GM12875 (cell line): Measurements from ENCODE around the gene CDC25B.
A peak's percentile ranks its signal among the peaks of the same experiment; 100 is the strongest.
"Not testable (repeated sequence)": the region's sequence is repeated elsewhere in the genome, so short reads cannot be mapped to it uniquely, and the experiment has no call there.

Experiments used
- H3K4me3 ChIP-seq: one replicate; pipeline ENCODE4 v1.5.1; 2011; ENCODE audit warnings: low read depth, low read length, control low read depth
- TF ChIP-seq, protein P1 (sequence below): IDR thresholded peaks from 2 replicates; pipeline ENCODE4 v1.5.1; 2011; ENCODE audit warnings: low read depth, mild to moderate bottlenecking, control low read depth, inconsistent platforms, low read length, moderate library complexity, borderline replicate concordance; ENCODE audit not compliant: insufficient read depth

CDC25B gene

DNA sequence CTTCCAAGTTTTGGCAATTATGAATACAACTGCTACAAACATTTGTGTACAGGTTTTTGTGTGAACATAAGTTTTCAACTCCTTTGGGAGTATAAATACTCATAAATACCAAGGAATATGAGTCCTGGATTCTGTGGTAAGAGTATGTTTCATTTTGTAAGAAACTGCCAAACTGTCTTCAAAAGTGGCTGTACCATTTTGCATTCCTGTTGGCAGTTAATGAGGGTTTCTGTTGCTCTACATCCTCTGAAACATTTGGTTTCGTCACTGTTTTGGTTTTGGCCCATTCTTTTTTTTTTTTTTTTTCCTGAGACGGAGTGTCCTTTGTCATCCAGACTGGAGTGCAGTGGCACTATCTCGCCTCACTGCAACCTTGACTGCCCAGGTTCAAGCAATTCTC lies 32.7 kb downstream of the CDC25B start:
- TF ChIP-seq, protein P1, sequence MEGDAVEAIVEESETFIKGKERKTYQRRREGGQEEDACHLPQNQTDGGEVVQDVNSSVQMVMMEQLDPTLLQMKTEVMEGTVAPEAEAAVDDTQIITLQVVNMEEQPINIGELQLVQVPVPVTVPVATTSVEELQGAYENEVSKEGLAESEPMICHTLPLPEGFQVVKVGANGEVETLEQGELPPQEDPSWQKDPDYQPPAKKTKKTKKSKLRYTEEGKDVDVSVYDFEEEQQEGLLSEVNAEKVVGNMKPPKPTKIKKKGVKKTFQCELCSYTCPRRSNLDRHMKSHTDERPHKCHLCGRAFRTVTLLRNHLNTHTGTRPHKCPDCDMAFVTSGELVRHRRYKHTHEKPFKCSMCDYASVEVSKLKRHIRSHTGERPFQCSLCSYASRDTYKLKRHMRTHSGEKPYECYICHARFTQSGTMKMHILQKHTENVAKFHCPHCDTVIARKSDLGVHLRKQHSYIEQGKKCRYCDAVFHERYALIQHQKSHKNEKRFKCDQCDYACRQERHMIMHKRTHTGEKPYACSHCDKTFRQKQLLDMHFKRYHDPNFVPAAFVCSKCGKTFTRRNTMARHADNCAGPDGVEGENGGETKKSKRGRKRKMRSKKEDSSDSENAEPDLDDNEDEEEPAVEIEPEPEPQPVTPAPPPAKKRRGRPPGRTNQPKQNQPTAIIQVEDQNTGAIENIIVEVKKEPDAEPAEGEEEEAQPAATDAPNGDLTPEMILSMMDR, result no peak
- no peak overlapping the region for H3K4me3 ChIP-seq

DNA sequence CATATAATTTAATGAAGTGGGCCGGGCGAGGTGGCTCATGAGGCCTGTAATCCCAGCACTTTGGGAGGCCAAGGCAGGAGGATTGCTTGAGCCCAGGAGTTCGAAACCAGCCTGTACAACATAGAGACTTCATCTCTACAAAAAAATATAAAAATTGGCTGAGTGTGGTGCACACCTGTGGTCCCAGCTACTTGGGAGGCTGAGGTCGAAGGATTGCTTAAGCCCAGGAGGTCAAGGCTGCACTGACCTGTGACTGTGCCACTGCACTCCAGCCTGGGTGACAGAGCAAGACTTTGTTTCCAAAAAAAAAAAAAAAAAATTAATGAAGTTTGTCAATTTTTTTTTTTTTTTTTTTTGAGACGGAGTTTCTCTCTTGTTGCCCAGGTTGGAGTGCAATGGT lies 33.8 kb downstream of the CDC25B start:
- not testable (repeated sequence) for H3K4me3 ChIP-seq

DNA sequence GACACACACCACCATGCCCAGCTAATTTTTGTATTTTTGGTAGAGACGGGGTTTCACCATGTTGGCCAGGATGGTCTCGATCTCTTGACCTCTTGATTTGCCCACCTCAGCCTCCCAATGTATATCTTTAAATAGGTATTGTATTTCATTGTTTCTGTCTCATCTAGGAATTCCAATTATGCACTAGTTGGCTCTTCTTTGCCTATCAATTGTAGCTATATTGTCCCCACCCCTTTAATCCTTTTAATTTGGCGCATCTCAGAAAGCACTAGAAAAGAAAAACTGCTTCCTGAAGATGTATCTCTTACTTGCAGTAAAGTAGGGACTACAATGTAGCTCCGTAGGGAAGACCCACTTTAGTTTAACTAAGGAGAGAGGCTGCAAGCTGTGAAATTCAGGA lies 40.0 kb downstream of the CDC25B start:
- no peak overlapping the region for H3K4me3 ChIP-seq
- TF ChIP-seq, protein P1, result no peak

DNA sequence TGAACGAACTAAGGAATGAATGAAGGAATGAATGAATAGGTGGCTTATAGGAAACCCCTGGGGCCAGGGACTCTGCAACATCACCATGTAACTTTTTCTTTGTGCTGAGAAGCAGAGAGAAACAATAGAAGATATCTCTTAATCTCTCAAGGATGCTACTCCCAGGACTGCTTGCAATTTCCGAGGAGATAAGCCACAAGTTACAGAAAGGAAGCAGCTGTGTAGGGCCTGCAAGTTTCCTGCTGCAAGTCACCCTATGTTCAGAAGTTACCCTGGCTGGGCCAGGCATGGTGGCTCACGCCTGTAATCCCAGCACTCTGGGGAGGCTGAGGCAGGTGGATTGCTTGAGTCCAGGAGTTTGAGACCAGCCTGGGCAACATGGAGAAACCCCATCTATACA lies 43.2 kb downstream of the CDC25B start:
- TF ChIP-seq, protein P1, result no peak
- no peak overlapping the region for H3K4me3 ChIP-seq

DNA sequence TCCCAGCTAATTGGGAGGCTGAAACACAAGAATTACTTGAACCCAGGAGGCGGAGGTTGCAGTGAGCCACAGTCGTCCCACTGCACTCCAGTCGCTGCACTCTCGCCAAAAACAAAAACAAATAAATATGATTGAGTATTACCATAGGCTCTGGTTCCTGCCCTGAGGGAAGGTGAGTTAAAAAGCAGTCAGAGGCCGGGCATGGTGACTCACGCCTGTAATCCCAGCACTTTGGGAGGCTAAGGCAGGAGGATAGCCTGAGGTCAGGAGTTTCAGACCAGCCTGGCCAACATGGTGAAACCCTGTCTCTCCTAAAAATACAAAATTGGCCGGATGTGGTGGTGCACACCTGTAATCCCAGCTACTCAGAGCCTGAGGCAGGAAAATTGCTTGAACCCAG lies 44.1 kb downstream of the CDC25B start:
- not testable (repeated sequence) for H3K4me3 ChIP-seq

DNA sequence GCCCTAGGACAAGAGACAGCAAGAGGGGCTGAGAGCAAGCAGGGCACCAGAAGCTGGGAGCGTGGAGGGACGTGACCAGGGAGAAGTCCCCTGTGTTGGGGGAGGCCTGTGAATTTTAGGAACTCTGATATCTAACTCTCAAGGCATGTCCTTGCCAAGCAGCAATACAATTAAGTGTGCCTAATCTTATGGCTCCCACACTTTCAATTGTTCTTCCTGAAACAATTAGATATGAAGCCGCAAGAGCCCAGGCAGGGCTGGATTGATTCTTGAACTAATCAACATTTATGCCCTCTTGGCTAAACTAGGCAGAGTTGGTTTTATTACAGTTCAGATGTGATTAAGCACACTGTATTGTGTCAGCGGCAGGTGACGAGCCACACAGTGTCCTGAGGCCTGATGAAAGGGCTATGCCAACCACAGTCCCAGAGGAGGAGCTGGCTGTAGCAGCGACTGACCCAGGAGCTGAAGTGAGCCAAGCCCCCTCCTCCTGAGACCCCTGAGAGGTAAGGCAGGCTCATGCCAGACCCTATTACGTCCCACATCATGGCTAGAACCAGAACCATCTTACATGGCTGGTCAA lies 46.3 kb downstream of the CDC25B start:
- TF ChIP-seq, protein P1, result no peak
- H3K4me3 ChIP-seq, result no peak overlapping the region

DNA sequence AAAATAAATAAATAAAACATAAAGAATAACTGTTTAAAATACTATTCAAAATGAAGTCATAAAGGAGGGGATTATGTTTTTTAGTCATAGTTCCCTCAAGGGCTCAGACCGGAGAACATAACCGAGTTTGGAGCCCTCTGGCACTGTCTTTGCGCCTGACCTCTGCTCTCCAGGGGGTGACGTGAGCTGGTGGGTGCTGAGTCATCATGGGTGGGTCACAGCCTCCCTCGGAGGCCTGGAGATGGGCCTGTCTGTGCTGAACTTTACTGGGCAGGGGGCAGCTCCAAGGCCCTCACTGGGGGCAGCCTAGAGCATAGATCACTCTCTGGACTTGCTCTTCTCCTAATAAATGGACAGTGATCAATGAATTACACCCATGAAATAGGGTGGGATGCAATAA lies 47.4 kb downstream of the CDC25B start:
- no peak overlapping the region for H3K4me3 ChIP-seq
- TF ChIP-seq, protein P1, result no peak

DNA sequence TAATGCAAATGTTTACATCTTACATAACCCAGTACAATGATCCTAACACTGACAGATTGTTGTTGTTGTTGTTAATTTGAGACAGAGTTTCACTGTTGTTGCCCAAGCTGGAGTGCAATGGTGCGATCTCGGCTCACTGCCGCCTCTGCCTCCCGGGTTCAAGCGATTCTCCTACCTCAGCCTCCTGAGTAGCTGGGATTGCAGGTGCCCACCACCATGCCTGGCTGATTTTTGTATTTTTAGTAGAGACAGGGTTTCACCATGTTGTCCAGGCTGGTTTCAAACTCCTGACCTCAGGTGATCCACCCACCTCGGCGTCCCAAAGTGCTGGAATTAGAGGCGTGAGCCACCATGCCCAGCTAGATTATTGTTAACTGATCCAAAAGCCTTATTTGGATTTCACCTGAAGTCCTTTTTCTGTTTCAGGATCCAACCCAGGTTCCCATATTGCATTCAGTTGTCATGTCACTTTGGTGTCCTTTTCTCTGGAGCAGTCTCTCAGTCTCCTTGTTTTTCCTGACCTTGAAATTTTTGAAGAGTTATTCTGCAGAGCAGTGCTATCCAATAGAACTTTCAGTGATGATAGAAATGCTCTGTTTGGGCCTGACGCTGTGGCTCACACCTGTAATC lies 48.0 kb downstream of the CDC25B start:
- H3K4me3 ChIP-seq, result not testable (repeated sequence)

DNA sequence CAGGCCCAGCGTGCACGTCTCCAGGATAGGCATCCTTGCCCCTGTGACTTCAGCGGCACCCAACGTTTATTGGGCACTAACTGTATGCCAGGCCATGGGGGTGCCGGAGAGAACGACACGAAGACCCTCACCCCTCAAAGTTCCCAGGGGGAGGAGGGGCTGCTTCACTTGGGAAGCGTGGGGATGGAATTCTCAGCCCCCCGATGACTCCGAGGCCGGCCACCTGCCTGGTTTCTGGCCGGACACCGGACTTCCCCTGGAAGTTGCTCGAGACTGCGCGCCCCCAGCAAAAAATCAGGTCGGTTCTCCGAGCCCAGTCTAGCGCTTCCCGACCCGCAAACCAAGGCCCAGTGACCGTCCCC lies 50.2 kb downstream of the CDC25B start:
- TF ChIP-seq, protein P1, result no peak
- H3K4me3 ChIP-seq, result peak overlapping the region; percentile 72
